Spleen (tissue), 11 donors: Measurements from ENCODE around the gene DBX2. TPM values are rescaled to one million over a fixed set of nuclear protein-coding genes. Genes with fewer than 3 reads are reported as not detected.
"Not testable (repeated sequence)": the region's sequence is repeated elsewhere in the genome, so short reads cannot be mapped to it uniquely, and the experiment has no call there.

Experiments
- DNase-seq: peaks from one replicate; pipeline ENCODE4 v3.0.0-alpha.2; 2020
- H3K27ac ChIP-seq, 8 donors: fragments of 200-600 bp; sonication (generic) in 7 of 8; 1 replicate in 4 of 8; 2 replicates in 4 of 8; pipeline versions ENCODE4 v1.5.0 to v1.8.0; 2016 to 2021; ENCODE audit warnings: inconsistent platforms in 4 of 8, mild to moderate bottlenecking in 4 of 8, moderate library complexity in 1 of 8
- H3K27me3 ChIP-seq, 7 donors: fragments of 200-600 bp; sonication (generic) in 6 of 7; replicated peaks in 1 of 7; 1 replicate in 4 of 7; 2 replicates in 3 of 7; pipeline versions ENCODE4 v1.5.0 to v1.8.0; 2016 to 2021; ENCODE audit warnings: inconsistent platforms in 3 of 7, mild to moderate bottlenecking in 1 of 7
- H3K36me3 ChIP-seq, 6 donors: fragments of 200-600 bp; sonication (generic) in 5 of 6; 1 replicate in 4 of 6; 2 replicates in 2 of 6; pipeline versions ENCODE4 v1.5.0 to v1.8.0; 2016 to 2021; ENCODE audit warnings: inconsistent platforms in 2 of 6
- H3K4me1 ChIP-seq, 6 donors: fragments of 200-600 bp; sonication (generic) in 5 of 6; 1 replicate in 3 of 6; 2 replicates in 3 of 6; pipeline versions ENCODE4 v1.5.0 to v1.8.0; 2016 to 2021; ENCODE audit warnings: inconsistent platforms in 3 of 6
- H3K4me3 ChIP-seq, 8 donors: fragments of 200-600 bp; sonication (generic) in 7 of 8; 1 replicate in 4 of 8; 2 replicates in 4 of 8; pipeline versions ENCODE4 v1.5.0 to v1.8.0; 2016 to 2021; ENCODE audit warnings: inconsistent platforms in 4 of 8, mild to moderate bottlenecking in 4 of 8, moderate library complexity in 2 of 8
- H3K9me3 ChIP-seq, 8 donors: fragments of 200-600 bp; sonication (generic) in 7 of 8; 1 replicate in 4 of 8; 2 replicates in 4 of 8; pipeline versions ENCODE4 v1.5.0 to v1.8.0; 2016 to 2021; ENCODE audit warnings: inconsistent platforms in 4 of 8
- POLR2A ChIP-seq, 3 donors: fragments of 450-650 bp; IDR thresholded peaks; one replicate each; pipeline ENCODE4 v1.5.1; 2017; ENCODE audit warnings: antibody characterized with exemption in 3 of 3, mild to moderate bottlenecking in 1 of 3
- POLR2AphosphoS5 ChIP-seq, 3 donors: sonication (generic); formaldehyde crosslinking; IDR thresholded peaks; one replicate each; pipeline ENCODE4 v1.5.1; 2017; ENCODE audit warnings: antibody characterized with exemption in 3 of 3
- WGBS, 5 donors: extraction: QIAGEN DNeasy Blood & Tissue Kit in 3 of 5; methylation state at CpG; one replicate each; pipeline versions ENCODE4 v1.1.5 to v1.1.7; 2013 to 2018; 5-methylcytosine and 5-hydroxymethylcytosine counted together
- intact Hi-C: fragments of 100-400 bp; cut with DNase I; formaldehyde crosslinking; loops from one replicate; pipeline ENCODE4 v1.15.0; 2023; ENCODE audit warnings: low total_unique reads
- polyA plus RNA-seq, 3 donors: library from polyadenylated mRNA; stranded (reverse); fragments of 200-250 nt; gene quantifications; one replicate each; pipeline ENCODE4 v1.2.1, GENCODE V29; 2013
- total RNA-seq, 7 donors: library from RNA; depleted of rRNA in 3 of 7; stranded (reverse); fragments of >200 nt in 3 of 7; fragmentation: NEBNext Ultra II Directional in 4 of 7; extraction: Animal tissue kit (Norgen Biotek cat#: 25700) in 4 of 7; gene quantifications; one replicate each; pipeline versions ENCODE4 v1.1.0 to v1.2.1, GENCODE V29; 2016 to 2021
- TF ChIP-seq, protein P1 (sequence below), 11 experiments: fragments of 200-600 bp in 7 of 11; fragments of 450-650 bp in 4 of 11; sonication (generic) in 4 of 11; IDR thresholded peaks in 8 of 11; conservative IDR thresholded peaks in 3 of 11; 1 replicate in 7 of 11; 2 replicates in 4 of 11; pipeline versions ENCODE4 v1.4.0 to v1.8.0; 2016 to 2021; ENCODE audit warnings: antibody characterized with exemption in 11 of 11, inconsistent platforms in 4 of 11, mild to moderate bottlenecking in 1 of 11
- donor health status: healthy with polysubstance abuse.
- donor health status: DM: no; HTN: no; CAD: no; lungs with moderate emphysema.
- donor health status: DM: no; HTN: no; CAD: no.
- donor health status: Bipolar disorder and iron deficiency.
- donor health status: healthy.
- donor health status: DM: no; HTN: no; CAD: no.
- donor health status: DM: yes; HTN: yes; CAD: no.

The DBX2 gene
- total and polyA plus RNA-seq, 10 donors: not detected

- intact Hi-C loops: no loop called here
- Histone ChIP-seq H3K4me3 (no peak overlapping the region), H3K27ac (no peak overlapping the region), H3K9me3 (peaks cover 0 to 21% (median 14%) of the 10 kb centered on the region in 8 donors), H3K27me3 (no peaks in the 10 kb centered on the region), H3K4me1 (no peaks in the 10 kb centered on the region), H3K36me3 (no peaks in the 10 kb centered on the region)
- TF ChIP-seq, protein P1, sequence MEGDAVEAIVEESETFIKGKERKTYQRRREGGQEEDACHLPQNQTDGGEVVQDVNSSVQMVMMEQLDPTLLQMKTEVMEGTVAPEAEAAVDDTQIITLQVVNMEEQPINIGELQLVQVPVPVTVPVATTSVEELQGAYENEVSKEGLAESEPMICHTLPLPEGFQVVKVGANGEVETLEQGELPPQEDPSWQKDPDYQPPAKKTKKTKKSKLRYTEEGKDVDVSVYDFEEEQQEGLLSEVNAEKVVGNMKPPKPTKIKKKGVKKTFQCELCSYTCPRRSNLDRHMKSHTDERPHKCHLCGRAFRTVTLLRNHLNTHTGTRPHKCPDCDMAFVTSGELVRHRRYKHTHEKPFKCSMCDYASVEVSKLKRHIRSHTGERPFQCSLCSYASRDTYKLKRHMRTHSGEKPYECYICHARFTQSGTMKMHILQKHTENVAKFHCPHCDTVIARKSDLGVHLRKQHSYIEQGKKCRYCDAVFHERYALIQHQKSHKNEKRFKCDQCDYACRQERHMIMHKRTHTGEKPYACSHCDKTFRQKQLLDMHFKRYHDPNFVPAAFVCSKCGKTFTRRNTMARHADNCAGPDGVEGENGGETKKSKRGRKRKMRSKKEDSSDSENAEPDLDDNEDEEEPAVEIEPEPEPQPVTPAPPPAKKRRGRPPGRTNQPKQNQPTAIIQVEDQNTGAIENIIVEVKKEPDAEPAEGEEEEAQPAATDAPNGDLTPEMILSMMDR (IDR thresholded peaks at IDR 0.05 in 8 of 11, conservative IDR thresholded peaks at IDR 0.05 in 3 of 11): no peak
- TF ChIP-seq POLR2AphosphoS5 (IDR thresholded peaks at IDR 0.05) (no peak), POLR2A (IDR thresholded peaks at IDR 0.05) (no peak)
- no peak for DNase-seq
- 86 to 97% (median 94%) methylated on average over 1 of the region's 1 CpG for WGBS, 5 donors
These were observed 37.7 kb upstream of the DBX2 start for GRCh38 chr12:45088608-45089007.

DNA sequence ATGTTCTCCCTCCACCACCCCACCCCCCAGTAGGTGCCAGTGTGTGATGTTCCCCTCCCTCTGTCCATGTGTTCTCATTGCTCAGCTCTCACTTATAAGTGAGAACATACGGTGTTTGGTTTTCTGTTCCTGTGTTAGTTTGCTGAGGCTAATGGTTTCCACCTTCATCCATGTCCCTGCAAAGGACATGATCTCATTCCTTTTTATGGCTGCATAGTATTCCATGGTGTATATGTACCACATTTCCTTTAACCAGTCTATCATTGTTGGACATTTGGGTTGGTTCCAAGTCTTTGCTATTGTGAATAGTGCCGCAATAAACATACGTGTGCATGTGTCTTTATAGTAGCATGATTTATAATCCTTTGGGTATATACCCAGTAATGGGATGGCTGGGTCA lies 33.3 kb upstream of the DBX2 start:
- H3K9me3 ChIP-seq: peaks cover 0 to 21% (median 14%) of the 10 kb centered on the region in 8 donors
- 92 to 98% (median 97%) methylated on average over 3 of the region's 3 CpGs for WGBS, 5 donors
- H3K4me1 ChIP-seq, H3K27me3 ChIP-seq, H3K4me3 ChIP-seq, H3K36me3 ChIP-seq, intact Hi-C loops, H3K27ac ChIP-seq, DNase-seq: not testable (repeated sequence)

- H3K4me3 ChIP-seq: no peak overlapping the region
- intact Hi-C loops: no loop called here
- H3K4me1 ChIP-seq: no peaks in the 10 kb centered on the region
- H3K36me3 ChIP-seq: no peaks in the 10 kb centered on the region
- TF ChIP-seq, protein P1 (IDR thresholded peaks at IDR 0.05 in 8 of 11, conservative IDR thresholded peaks at IDR 0.05 in 3 of 11): no peak
- TF ChIP-seq POLR2A (IDR thresholded peaks at IDR 0.05): no peak
- TF ChIP-seq POLR2AphosphoS5 (IDR thresholded peaks at IDR 0.05): no peak
- WGBS, 5 donors: 72 to 82% (median 73%) methylated on average over 2 of the region's 2 CpGs
- no peaks in the 10 kb centered on the region for H3K27me3 ChIP-seq
- DNase-seq: no peak
- no peaks in the 10 kb centered on the region for H3K9me3 ChIP-seq
- no peak overlapping the region for H3K27ac ChIP-seq
These were observed 26.4 kb upstream of the DBX2 start for GRCh38 chr12:45077251-45077650.

DNA sequence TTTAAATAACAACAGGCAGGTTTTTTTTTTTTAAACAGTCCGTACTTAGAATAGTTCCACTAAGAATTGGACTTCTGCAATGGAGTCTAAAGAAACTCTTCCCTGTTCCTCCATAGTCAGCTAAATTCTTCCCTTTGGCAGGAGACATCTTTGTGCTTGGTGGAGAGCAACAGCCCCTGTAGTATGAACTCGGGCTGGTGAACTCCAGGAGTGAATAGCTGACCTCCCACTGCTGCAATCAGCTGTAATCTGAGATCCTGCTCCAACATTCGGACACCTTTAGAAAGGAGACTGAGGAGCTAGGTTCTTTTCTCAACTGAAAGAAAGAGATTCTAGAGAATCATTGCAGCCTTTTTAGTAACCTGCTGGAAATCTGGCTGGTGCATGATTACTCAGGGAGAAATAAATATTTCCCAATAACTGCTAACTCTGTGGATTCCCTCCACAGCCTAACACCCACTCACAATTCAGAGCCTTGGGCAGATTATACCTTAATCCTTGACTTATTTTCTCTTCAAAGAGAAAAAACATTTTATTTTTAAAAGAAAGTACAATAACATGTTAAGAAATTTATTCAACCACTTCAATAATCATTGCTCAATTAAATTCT lies 25.6 kb upstream of the DBX2 start:
- 58 to 67% (median 59%) methylated on average over 3 of the region's 3 CpGs for WGBS, 5 donors
- intact Hi-C loops: no loop called here
- no peaks in the 10 kb centered on the region for H3K36me3 ChIP-seq
- no peak for DNase-seq
- no peaks in the 10 kb centered on the region for H3K27me3 ChIP-seq
- no peaks in the 10 kb centered on the region for H3K4me1 ChIP-seq
- H3K27ac ChIP-seq: no peak overlapping the region
- no peaks in the 10 kb centered on the region for H3K9me3 ChIP-seq
- H3K4me3 ChIP-seq: no peak overlapping the region
- TF ChIP-seq POLR2AphosphoS5 (IDR thresholded peaks at IDR 0.05) (no peak), POLR2A (IDR thresholded peaks at IDR 0.05) (no peak)
- TF ChIP-seq, protein P1 (IDR thresholded peaks at IDR 0.05 in 8 of 11, conservative IDR thresholded peaks at IDR 0.05 in 3 of 11): no peak
